ENCODE measurements around the gene ZSCAN29. TPM values are rescaled to one million over a fixed set of nuclear protein-coding genes. Genes with fewer than 3 reads are reported as not detected.

ZSCAN29 gene
- 40.5 and 48.3 TPM in 2 replicates for total RNA-seq (2014; rRNA removed; shearing (Covaris generic))
- polyA plus RNA-seq (2016; fragmentation: Nextera tagmentation; extraction: Ambion mirVana) = 13.7 and 15.3 TPM in 2 replicates
- long read RNA-seq, partial matches to known transcripts = 0 of 1 reads
- long read RNA-seq, other reads (novel, unspliced or antisense) = 1 of 1 reads

DNA sequence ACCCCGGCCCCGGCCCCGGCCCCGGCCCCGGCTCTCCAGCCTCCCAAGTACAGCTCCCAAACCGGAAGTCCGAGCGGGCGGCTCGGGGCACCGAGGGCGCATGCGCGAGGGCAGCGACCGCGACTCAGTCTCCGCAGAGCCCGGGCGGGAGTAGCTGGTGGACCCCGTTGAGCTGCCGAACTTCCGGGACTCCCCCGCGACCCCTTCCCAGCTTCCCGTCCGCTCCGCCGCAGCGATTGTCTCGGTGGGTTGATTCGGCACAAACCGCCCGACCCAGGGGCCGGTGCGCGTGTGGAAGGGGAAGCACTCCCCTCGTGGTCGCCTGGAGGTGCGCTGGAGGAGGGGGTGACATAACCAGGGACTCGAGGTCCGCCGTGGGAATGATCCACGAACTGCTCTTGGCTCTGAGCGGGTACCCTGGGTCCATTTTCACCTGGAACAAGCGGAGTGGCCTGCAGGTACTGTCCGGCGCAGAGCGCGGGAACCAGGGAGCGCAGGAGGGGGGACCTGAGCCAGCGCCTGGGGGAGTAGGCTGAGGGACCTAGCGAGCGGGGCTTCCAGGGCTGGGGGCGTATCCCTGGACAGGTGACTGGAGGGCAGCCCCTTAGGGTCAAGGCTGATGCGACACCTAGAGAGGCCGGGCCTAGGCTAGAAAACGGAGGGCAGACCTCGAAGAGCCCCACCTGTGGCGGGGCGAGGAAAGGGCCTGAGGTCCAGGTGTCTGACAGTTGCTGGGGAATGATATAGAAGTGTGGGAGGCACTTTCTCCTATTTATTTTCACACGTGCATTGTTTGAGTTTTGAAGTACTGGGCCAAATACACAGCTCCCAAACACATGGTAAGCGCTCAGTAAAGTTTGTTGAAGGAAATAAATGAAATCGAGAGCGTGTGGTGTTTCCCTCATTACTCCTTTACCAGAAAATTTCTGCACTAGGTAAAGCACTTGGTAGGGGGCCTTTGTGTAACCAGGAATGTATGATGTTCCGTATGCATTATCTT is at the start of gene ZSCAN29, which contains the start of gene TUBGCP4:
Gene ZSCAN29, minus strand, starts transcription at position 69 of the 1,000 bp plus-strand sequence. CDS start 1,130 bp downstream, outside the sequence.
Gene TUBGCP4, plus strand, starts transcription at position 127 of the 1,000 bp plus-strand sequence. Its CDS starts 254 bp downstream, at position 381.
- Histone ChIP-seq H3K4me2 (peak within 1 kb of the TSS; percentile 100), H3K79me2 (replicated peaks; ENCODE audit: insufficient read depth) (peaks cover 55% of the 10 kb centered on the region), H3K27ac (ENCODE audit: low read depth) (peak within 1 kb of the TSS; percentile 86; the same call in 1 of the 2 replicates), H2AFZ (peak within 1 kb of the TSS; percentile 98), H3K4me1 (ENCODE audit: insufficient read depth) (peaks cover 15% of the 10 kb centered on the region), H3K9me2 (ENCODE audit: insufficient read depth) (no peaks in the 10 kb centered on the region), H3K36me3 (ENCODE audit: insufficient read depth) (peaks cover 15% of the 10 kb centered on the region; the same call in 1 of the 2 replicates), H3F3A (replicated peaks; ENCODE audit: low read depth) (0 out of 2 replicates have a peak, but pooled peaks cover 5% of the 10 kb centered on the region), H3K4me3 (peak within 1 kb of the TSS; percentile 99), H3K27me3 (ENCODE audit: insufficient read depth) (no peaks in the 10 kb centered on the region), H4K20me1 (replicated peaks; ENCODE audit: insufficient read depth) (peaks cover 18% of the 10 kb centered on the region)
- peaks cover 13% of the 10 kb centered on the region for H3K27me3 Mint-ChIP-seq (ENCODE audit: insufficient read depth, low read depth, poor library complexity)
- DNase-seq (ENCODE audit: low spot score) (peak; percentile 95), ATAC-seq (peak; percentile 90)
- H3K9me3 Mint-ChIP-seq = no peaks in the 10 kb centered on the region
- peak within 1 kb of the TSS; percentile 88 for H3K27ac Mint-ChIP-seq
- H3K4me3 Mint-ChIP-seq = peak within 1 kb of the TSS; percentile 99
- H3K36me3 Mint-ChIP-seq (ENCODE audit: low read depth) = peaks cover 40% of the 10 kb centered on the region
- TF ChIP-seq CREB1 (CRISPR knock-in tag; IDR thresholded peaks at IDR 0.05; ENCODE audit: low read depth) (no peak), POLR2AphosphoS5 (IDR thresholded peaks at IDR 0.05; ENCODE audit: low read depth) (peak; percentile 75)
- TF ChIP-seq, protein P1, sequence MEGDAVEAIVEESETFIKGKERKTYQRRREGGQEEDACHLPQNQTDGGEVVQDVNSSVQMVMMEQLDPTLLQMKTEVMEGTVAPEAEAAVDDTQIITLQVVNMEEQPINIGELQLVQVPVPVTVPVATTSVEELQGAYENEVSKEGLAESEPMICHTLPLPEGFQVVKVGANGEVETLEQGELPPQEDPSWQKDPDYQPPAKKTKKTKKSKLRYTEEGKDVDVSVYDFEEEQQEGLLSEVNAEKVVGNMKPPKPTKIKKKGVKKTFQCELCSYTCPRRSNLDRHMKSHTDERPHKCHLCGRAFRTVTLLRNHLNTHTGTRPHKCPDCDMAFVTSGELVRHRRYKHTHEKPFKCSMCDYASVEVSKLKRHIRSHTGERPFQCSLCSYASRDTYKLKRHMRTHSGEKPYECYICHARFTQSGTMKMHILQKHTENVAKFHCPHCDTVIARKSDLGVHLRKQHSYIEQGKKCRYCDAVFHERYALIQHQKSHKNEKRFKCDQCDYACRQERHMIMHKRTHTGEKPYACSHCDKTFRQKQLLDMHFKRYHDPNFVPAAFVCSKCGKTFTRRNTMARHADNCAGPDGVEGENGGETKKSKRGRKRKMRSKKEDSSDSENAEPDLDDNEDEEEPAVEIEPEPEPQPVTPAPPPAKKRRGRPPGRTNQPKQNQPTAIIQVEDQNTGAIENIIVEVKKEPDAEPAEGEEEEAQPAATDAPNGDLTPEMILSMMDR (conservative IDR thresholded peaks at IDR 0.05; ENCODE audit: low read depth in 2 of 2) = peak; percentile 51 to 72
- H3K4me1 Mint-ChIP-seq = peaks cover 25% of the 10 kb centered on the region; the same call in 2 of the 3 replicates

DNA sequence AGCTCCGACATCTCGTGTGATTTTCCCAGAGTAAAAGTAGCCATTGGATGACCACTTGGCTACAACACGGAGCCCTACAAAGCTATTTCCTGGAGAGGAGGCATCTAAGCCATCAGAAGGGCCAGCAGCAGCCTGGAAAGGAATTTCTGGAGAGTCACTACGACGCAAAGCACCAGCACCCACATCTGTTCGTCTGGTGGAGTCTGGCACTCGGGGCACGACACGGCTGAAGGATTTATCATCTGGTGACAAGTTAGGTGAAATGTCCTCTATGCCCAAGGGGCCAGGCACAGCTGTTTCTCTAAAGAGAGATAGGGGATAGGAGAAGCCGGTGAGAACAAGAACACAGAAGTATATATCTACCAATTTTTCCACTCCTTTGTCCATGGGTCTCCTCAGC is 49.6 kb upstream of the ZSCAN29 start:
- H3K36me3 ChIP-seq (ENCODE audit: insufficient read depth) = peaks cover 45% of the 10 kb centered on the region
- H3K36me3 Mint-ChIP-seq (ENCODE audit: low read depth) = peaks cover 87% of the 10 kb centered on the region
- no peak overlapping the region for H3K4me3 Mint-ChIP-seq
- no peak overlapping the region for H2AFZ ChIP-seq
- H4K20me1 ChIP-seq (replicated peaks; ENCODE audit: insufficient read depth) = peaks cover 8% of the 10 kb centered on the region; the same call in 1 of the 2 replicates
- peaks cover 3% of the 10 kb centered on the region for H3K27me3 Mint-ChIP-seq (ENCODE audit: insufficient read depth, low read depth, poor library complexity)
- H3K27me3 ChIP-seq (ENCODE audit: insufficient read depth) = no peaks in the 10 kb centered on the region
- no peaks in the 10 kb centered on the region for H3K9me2 ChIP-seq (ENCODE audit: insufficient read depth)
- H3K4me3 ChIP-seq = no peak overlapping the region
- H3K4me1 ChIP-seq (ENCODE audit: insufficient read depth) = no peaks in the 10 kb centered on the region
- no peak overlapping the region for H3K27ac ChIP-seq (ENCODE audit: low read depth)
- H3K79me2 ChIP-seq (replicated peaks; ENCODE audit: insufficient read depth) = no peaks in the 10 kb centered on the region
- no peak for ATAC-seq
- TF ChIP-seq ZNF114 (CRISPR knock-in tag; IDR thresholded peaks at IDR 0.05) = no peak
- TF ChIP-seq STAT1 (IDR thresholded peaks at IDR 0.05; ENCODE audit: unreplicated experiment) = no peak
- no peak for TF ChIP-seq EZH2phosphoT487 (IDR thresholded peaks at IDR 0.05; ENCODE audit: unreplicated experiment)
- H3F3A ChIP-seq (replicated peaks; ENCODE audit: low read depth) = no peaks in the 10 kb centered on the region
- no peaks in the 10 kb centered on the region for H3K9me3 Mint-ChIP-seq
- no peaks in the 10 kb centered on the region for H3K4me1 Mint-ChIP-seq
- no peak overlapping the region for H3K27ac Mint-ChIP-seq
- no peak for DNase-seq (ENCODE audit: low spot score)
- H3K4me2 ChIP-seq = no peak overlapping the region

Measured in GM23338 (cell line).